ENCODE data around the gene NRSN1.

NRSN1 gene

DNA sequence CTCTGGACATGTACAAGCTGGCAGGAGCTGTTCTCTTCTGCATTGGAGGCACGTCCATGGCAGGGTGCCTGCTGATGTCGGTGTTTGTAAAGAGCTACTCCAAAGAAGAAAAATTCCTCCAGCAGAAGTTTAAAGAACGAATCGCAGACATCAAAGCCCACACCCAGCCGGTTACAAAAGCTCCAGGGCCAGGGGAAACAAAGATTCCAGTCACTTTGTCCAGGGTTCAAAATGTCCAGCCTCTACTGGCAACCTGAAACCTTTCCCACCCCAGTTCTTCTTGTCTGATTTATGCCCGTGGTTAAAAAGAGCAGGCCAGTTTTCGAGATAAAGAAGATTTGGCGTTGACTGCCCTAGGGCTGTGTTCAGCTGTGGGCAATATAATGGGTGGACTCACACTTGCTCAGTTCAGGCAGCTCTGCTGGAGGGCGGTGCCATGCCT, 19.7 kb downstream of the NRSN1 start:
- TF ChIP-seq, protein P1, sequence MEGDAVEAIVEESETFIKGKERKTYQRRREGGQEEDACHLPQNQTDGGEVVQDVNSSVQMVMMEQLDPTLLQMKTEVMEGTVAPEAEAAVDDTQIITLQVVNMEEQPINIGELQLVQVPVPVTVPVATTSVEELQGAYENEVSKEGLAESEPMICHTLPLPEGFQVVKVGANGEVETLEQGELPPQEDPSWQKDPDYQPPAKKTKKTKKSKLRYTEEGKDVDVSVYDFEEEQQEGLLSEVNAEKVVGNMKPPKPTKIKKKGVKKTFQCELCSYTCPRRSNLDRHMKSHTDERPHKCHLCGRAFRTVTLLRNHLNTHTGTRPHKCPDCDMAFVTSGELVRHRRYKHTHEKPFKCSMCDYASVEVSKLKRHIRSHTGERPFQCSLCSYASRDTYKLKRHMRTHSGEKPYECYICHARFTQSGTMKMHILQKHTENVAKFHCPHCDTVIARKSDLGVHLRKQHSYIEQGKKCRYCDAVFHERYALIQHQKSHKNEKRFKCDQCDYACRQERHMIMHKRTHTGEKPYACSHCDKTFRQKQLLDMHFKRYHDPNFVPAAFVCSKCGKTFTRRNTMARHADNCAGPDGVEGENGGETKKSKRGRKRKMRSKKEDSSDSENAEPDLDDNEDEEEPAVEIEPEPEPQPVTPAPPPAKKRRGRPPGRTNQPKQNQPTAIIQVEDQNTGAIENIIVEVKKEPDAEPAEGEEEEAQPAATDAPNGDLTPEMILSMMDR (IDR thresholded peaks at IDR 0.05), result no peak

DNA sequence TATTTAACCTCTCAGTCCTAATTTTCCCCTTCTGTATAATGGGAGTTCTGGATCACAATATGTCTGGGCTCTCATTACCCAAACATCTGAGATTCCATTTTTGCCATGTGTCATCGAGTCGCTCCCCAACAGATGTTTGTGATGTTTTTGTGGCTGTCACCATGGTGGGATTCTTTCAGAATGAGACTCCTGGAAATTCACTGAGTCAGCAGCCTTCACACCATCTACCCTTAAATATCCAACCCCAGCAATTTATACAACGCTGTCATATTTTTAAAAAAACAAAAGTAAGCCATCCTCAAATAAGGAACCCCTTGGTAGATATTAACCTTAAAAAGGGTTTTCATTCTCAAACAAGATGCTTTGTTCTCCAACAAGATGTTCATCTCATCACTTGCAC, 20.9 kb downstream of the NRSN1 start:
- TF ChIP-seq, protein P1 (IDR thresholded peaks at IDR 0.05), result no peak

DNA sequence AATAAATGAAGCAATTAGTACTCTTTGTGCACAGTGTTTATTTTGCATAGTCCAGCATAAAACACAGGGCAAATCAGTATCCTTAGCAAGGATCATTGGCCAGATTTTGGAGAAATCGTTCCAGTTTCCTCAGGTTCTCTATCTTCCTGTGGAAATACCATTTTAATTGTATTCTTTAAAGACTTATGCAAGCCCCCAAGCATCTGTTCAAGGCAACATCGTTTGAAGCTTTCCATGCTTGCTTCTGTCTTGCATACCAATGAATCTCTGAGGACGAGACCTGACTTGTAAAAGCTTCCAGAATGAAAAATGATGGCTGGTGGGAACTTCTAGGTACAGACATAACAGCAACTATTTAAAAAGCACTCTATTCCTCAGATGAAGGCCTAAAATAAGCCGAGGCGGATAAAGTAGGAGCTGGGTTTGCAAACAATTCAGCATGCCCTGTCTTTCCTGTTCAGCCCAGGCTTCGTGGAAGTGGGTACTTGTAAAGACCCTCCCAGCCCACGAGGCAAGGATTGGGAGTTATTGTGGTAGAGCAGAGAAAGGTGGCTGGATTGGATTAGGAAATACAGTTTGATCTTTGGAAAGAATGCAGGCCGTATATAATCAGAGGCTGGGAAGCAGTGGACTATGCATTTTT, 21.6 kb downstream of the NRSN1 start:
- TF ChIP-seq, protein P1 (IDR thresholded peaks at IDR 0.05), result no peak

DNA sequence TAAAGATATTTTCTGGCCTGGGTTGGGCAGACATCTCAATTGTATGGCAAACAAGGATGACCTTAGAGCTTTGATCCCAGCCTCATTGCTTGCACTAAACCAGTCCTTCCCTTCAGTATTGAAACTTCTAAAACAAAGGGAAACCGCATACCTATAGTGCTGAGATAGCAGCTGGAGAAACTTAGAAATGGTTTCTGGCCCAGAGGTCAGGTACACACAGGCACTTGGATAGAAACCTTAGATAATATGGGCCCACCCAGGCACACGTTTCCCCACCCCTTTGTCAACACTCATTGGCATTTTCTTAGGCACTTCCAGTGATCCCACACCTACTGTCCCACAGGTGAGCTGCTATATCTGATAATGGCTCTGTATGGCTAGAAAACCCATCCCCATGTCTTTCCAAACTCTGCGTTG, 22.1 kb downstream of the NRSN1 start:
- TF ChIP-seq, protein P1 (IDR thresholded peaks at IDR 0.05), result no peak

DNA sequence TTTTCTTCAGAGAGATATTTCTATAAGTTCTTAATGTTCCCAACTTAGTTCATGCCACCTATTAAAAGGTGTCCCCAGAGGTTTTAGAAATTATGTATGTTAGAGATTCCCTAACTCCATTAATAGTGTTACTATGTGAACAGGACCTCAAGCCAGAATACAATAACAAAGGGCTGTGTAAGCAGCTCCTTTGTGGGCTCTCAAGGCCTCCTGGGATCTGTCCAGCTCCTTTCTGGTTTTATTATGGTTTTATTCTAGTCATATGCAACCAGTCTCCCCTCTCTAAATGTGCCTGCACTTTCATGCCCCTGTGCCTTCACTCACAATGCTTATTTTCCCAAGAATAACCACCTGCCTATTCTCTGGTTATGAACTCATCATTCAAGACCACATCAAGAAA, 22.7 kb downstream of the NRSN1 start:
- TF ChIP-seq, protein P1 (IDR thresholded peaks at IDR 0.05), result no peak

DNA sequence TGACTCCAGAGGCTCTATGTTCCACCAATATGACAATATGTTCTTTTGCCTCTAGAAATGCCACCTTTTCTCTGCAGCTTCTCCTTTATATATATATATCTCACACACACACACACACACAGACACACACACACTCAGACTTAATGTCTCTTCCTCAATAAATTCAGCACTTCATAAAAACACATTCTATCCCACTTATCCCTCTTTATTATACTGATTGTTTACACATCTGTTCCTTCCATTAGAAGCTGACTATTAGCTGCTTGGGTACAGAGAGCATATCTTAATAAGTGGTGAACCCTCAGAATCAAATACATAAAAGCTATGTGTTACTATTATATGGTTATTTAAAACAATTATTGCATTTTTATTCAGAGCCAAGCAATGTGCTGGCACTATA, 23.3 kb downstream of the NRSN1 start:
- TF ChIP-seq, protein P1 (IDR thresholded peaks at IDR 0.05), result no peak

DNA sequence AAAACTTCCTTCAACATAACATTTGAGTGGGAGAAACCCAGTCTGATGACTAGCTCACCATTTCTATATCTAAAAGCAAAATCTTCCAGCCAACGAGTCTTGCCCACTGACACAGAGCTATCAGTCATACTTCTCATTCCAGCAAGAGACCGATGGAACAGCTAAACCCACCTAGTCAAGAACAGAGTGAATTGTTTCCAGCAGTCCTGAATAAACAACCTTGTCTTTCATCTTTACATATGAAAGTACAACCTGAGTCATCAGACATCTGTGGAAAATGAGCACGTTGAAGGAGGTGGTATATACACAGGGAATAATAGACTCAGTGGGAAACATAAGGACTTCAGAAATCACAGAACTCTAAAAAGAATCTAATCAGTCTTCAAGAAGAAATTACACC, 23.8 kb downstream of the NRSN1 start:
- TF ChIP-seq, protein P1 (IDR thresholded peaks at IDR 0.05), result no peak

DNA sequence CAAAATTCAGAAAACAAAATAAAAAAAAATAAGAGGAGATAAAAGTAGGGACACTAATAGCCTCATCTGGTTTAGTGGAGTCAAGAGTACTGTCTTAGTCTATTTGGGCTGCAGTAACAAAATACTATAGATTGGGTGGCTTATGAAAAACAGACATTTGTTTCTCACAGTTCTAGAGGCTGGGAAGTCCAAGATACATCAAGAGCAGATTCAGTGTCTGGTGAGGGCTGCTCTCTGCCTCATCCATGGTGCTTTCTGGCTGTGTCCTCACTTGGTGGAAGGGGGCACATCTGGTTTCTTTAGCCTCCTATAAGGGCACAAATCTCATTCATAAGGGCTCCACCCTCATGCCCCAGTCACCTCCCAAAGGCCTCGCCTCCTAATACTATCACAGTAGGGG, 26.0 kb downstream of the NRSN1 start:
- TF ChIP-seq, protein P1 (IDR thresholded peaks at IDR 0.05), result no peak

Data from LNCAP (cell line).